Keratinocyte (primary cell): ENCODE results near the gene MCUB. TPM values are rescaled to one million over a fixed set of nuclear protein-coding genes. Genes with fewer than 3 reads are reported as not detected.

Experiments
- DNase-seq: peaks from one replicate; pipeline ENCODE4 v3.0.0-alpha.2; 2011; ENCODE audit warnings: low read depth, missing footprints, low spot score
- FAIRE-seq: peaks from 2 replicates; lab custom pipeline; 2011; peaks lifted over from hg19 to GRCh38; lab: Jason Lieb, UNC
- H2AFZ ChIP-seq: 2 replicates; pipeline ENCODE4 v1.6.0; 2012; ENCODE audit warnings: low read length, control low read depth, inconsistent platforms; ENCODE audit not compliant: control insufficient read depth
- H3K27ac ChIP-seq: 2 replicates; pipeline ENCODE4 v1.5.1; 2011; ENCODE audit warnings: low read length; ENCODE audit not compliant: control insufficient read depth, insufficient read depth
- H3K27me3 ChIP-seq: 3 replicates; pipeline ENCODE4 v1.6.0; 2011; ENCODE audit warnings: low read length; ENCODE audit not compliant: control insufficient read depth, insufficient read depth; ENCODE audit errors: extremely low read depth
- H3K36me3 ChIP-seq, 2 experiments: 2 replicates in 1 of 2; 3 replicates in 1 of 2; pipeline ENCODE4 v1.5.1; 2011; ENCODE audit warnings: low read length in 2 of 2, mild to moderate bottlenecking in 1 of 2; ENCODE audit not compliant: control insufficient read depth in 2 of 2, insufficient read depth in 2 of 2; ENCODE audit errors: extremely low read depth in 1 of 2
- H3K4me1 ChIP-seq: 3 replicates; pipeline ENCODE4 v1.5.1; 2011; ENCODE audit warnings: low read length; ENCODE audit not compliant: control insufficient read depth, insufficient read depth; ENCODE audit errors: extremely low read depth
- H3K4me2 ChIP-seq: 3 replicates; pipeline ENCODE4 v1.6.0; 2011; ENCODE audit warnings: low read depth, low read length; ENCODE audit not compliant: control insufficient read depth, insufficient read depth; ENCODE audit errors: extremely low read depth
- H3K4me3 ChIP-seq, 3 experiments: fragments of 200-600 bp in 1 of 3; sonication (generic) in 1 of 3; 2 replicates in 2 of 3; 3 replicates in 1 of 3; pipeline ENCODE4 v1.5.1; 2011 to 2016; ENCODE audit warnings: low read length in 3 of 3, mild to moderate bottlenecking in 3 of 3, control low read depth in 2 of 3, inconsistent platforms in 1 of 3, low read depth in 1 of 3, mixed read lengths in 1 of 3, mixed run types in 1 of 3, moderate library complexity in 1 of 3; ENCODE audit not compliant: control insufficient read depth in 2 of 3, insufficient read depth in 2 of 3; ENCODE audit errors: extremely low read depth in 1 of 3
- H3K79me2 ChIP-seq: 2 replicates; pipeline ENCODE4 v1.6.0; 2012; ENCODE audit warnings: low read length; ENCODE audit not compliant: control insufficient read depth, insufficient read depth
- H3K9ac ChIP-seq: 3 replicates; pipeline ENCODE4 v1.6.0; 2011; ENCODE audit warnings: low read length; ENCODE audit not compliant: control insufficient read depth, insufficient read depth; ENCODE audit errors: extremely low read depth
- H3K9me1 ChIP-seq: 3 replicates; pipeline ENCODE4 v1.6.0; 2011; ENCODE audit warnings: low read length; ENCODE audit not compliant: control insufficient read depth, insufficient read depth; ENCODE audit errors: extremely low read depth
- H3K9me3 ChIP-seq: 2 replicates; pipeline ENCODE4 v1.5.1; 2012; ENCODE audit warnings: low read depth, low read length; ENCODE audit not compliant: control insufficient read depth
- H4K20me1 ChIP-seq: 3 replicates; pipeline ENCODE4 v1.6.0; 2011; ENCODE audit warnings: low read length; ENCODE audit not compliant: control insufficient read depth, insufficient read depth; ENCODE audit errors: extremely low read depth
- CTCF ChIP-seq, 3 experiments: IDR thresholded peaks in 1 of 3; conservative IDR thresholded peaks in 1 of 3; optimal IDR thresholded peaks in 1 of 3; 2 replicates in 2 of 3; 3 replicates in 1 of 3; pipeline versions ENCODE3 to v1.5.1; 2011; ENCODE audit warnings: low read length in 3 of 3, mild to moderate bottlenecking in 3 of 3, moderate library complexity in 2 of 3, control low read depth in 1 of 3, inconsistent platforms in 1 of 3; ENCODE audit not compliant: insufficient read depth in 2 of 3; ENCODE audit errors: extremely low read depth in 1 of 3
- EZH2 ChIP-seq: IDR thresholded peaks from one replicate; pipeline ENCODE4 v1.6.1; 2012; ENCODE audit warnings: inconsistent platforms, mild to moderate bottlenecking, low read length, moderate library complexity
- dilution Hi-C: fragments of 300-500 bp; cut with MboI; formaldehyde crosslinking; loops from one replicate; pipeline ENCODE4 v1.7.0; 2020; ENCODE audit warnings: low sequenced_read_pairs; ENCODE audit not compliant: extremely low pct_ligation_motif_present
- polyA plus RNA-seq, 5 experiments: library from polyadenylated mRNA; depleted of rRNA in 3 of 5; stranded (reverse) in 3 of 5; stranded (forward) in 1 of 5; unstranded in 1 of 5; fragments of >200 nt; gene quantifications; 1 replicate in 1 of 5; 2 replicates in 3 of 5; 3 replicates in 1 of 5; pipeline versions ENCODE4 v1.2.1 to v1.2.3, GENCODE V29; 2011 to 2012; ENCODE audit warnings: missing spikeins in 2 of 5, low read depth in 1 of 5, low replicate concordance in 1 of 5

The MCUB gene
- polyA plus RNA-seq, 1 donor (not counting 4 experiments of a cell fraction or from before 2014, with no cell fraction given): 20.3 TPM

- no peaks in the 10 kb centered on the region for H3K36me3 ChIP-seq
- no peak for FAIRE-seq
- no peak overlapping the region for H2AFZ ChIP-seq
- H3K4me3 ChIP-seq: no peak overlapping the region
- dilution Hi-C loops: no loop called here
- no peaks in the 10 kb centered on the region for H3K27me3 ChIP-seq
- no peaks in the 10 kb centered on the region for H3K4me1 ChIP-seq
- no peaks in the 10 kb centered on the region for H3K9me1 ChIP-seq
- H3K27ac ChIP-seq: no peak overlapping the region
- H3K9ac ChIP-seq: no peak overlapping the region
- no peaks in the 10 kb centered on the region for H3K79me2 ChIP-seq
- no peaks in the 10 kb centered on the region for H3K9me3 ChIP-seq
- no peak overlapping the region for H3K4me2 ChIP-seq
- no peak for DNase-seq
- H4K20me1 ChIP-seq: no peaks in the 10 kb centered on the region
- TF ChIP-seq CTCF (optimal IDR thresholded peaks at IDR 0.05 in 1 of 3, IDR thresholded peaks at IDR 0.05 in 1 of 3, conservative IDR thresholded peaks at IDR 0.05 in 1 of 3; ENCODE audit: extremely low read depth in 1 of 3, insufficient read depth in 2 of 3, low read length in 3 of 3): no peak
- no peak for TF ChIP-seq EZH2
Observed at GRCh38 chr4:109671350-109671749, 111.3 kb downstream of the MCUB start.

GRCh38 chr4:109672169-109672930 is 112.3 kb downstream of the MCUB start:
- Histone ChIP-seq H3K4me1 (no peaks in the 10 kb centered on the region), H3K9me1 (no peaks in the 10 kb centered on the region), H3K27me3 (no peaks in the 10 kb centered on the region), H2AFZ (no peak overlapping the region), H3K9ac (no peak overlapping the region), H3K27ac (no peak overlapping the region), H3K36me3 (no peaks in the 10 kb centered on the region), H3K9me3 (no peaks in the 10 kb centered on the region), H3K79me2 (no peaks in the 10 kb centered on the region), H4K20me1 (no peaks in the 10 kb centered on the region), H3K4me3 (no peak overlapping the region), H3K4me2 (no peak overlapping the region)
- no peak for DNase-seq
- dilution Hi-C loops: no loop called here
- FAIRE-seq: no peak
- no peak for TF ChIP-seq EZH2
- no peak for TF ChIP-seq CTCF (optimal IDR thresholded peaks at IDR 0.05 in 1 of 3, IDR thresholded peaks at IDR 0.05 in 1 of 3, conservative IDR thresholded peaks at IDR 0.05 in 1 of 3; ENCODE audit: extremely low read depth in 1 of 3, insufficient read depth in 2 of 3, low read length in 3 of 3)
